ENCODE measurements around the gene REXO1. TPM values are rescaled to one million over a fixed set of nuclear protein-coding genes. Genes with fewer than 3 reads are reported as not detected.

Gene REXO1
- total RNA-seq, 4 donors from 2014 or later = 16.2 to 36.0 (median 26.1) TPM

GRCh38 chr19:1809678-1810077, 38.6 kb downstream of the REXO1 start:
- DNase-seq (ENCODE audit: extremely low spot score) = no peak
- intact Hi-C loops (cut with DNase I) = no loop called here
- 85% methylated on average over 13 of the region's 18 CpGs for WGBS

GRCh38 chr19:1808395-1808731, 39.9 kb downstream of the REXO1 start:
- intact Hi-C loops (cut with DNase I) = no loop called here
- no peaks in the 10 kb centered on the region for H3K9me3 ChIP-seq
- TF ChIP-seq CTCF (IDR thresholded peaks at IDR 0.05) (no peak), POLR2AphosphoS5 (IDR thresholded peaks at IDR 0.05) (no peak), EP300 (IDR thresholded peaks at IDR 0.05) (no peak)
- peaks cover 15 to 22% (median 20%) of the 10 kb centered on the region in 4 donors for H3K4me1 ChIP-seq
- DNase-seq (ENCODE audit: extremely low spot score) = no peak
- H3K4me3 ChIP-seq = no peak overlapping the region
- no peak overlapping the region for H3K27ac ChIP-seq (replicated peaks in 1 of 4)
- no peaks in the 10 kb centered on the region for H3K36me3 ChIP-seq
- no CpG with 5 or more reads among the region's 2 CpGs for WGBS
- H3K27me3 ChIP-seq = no peaks in the 10 kb centered on the region

More at GRCh38 chr19:1809678-1810077, 38.6 kb downstream of the REXO1 start:
- H3K4me1 ChIP-seq = peaks cover 15 to 26% (median 24%) of the 10 kb centered on the region in 4 donors
- H3K9me3 ChIP-seq = no peaks in the 10 kb centered on the region
- H3K27me3 ChIP-seq = no peaks in the 10 kb centered on the region
- peaks cover 0 to 4% (median 1%) of the 10 kb centered on the region in 4 donors for H3K36me3 ChIP-seq
- TF ChIP-seq POLR2AphosphoS5 (IDR thresholded peaks at IDR 0.05) (no peak), CTCF (IDR thresholded peaks at IDR 0.05) (no peak), POLR2A (IDR thresholded peaks at IDR 0.05; ENCODE audit: low read depth) (no peak), EP300 (IDR thresholded peaks at IDR 0.05) (no peak)
- H3K27ac ChIP-seq (replicated peaks in 1 of 4) = no peak overlapping the region
- H3K4me3 ChIP-seq = no peak overlapping the region

- DNase-seq (ENCODE audit: extremely low spot score) = no peak
Observed at GRCh38 chr19:1807695-1808394, 40.4 kb downstream of the REXO1 start.

GRCh38 chr19:1807030-1807694, 41.1 kb downstream of the REXO1 start:
- no peaks in the 10 kb centered on the region for H3K36me3 ChIP-seq
- no peaks in the 10 kb centered on the region for H3K27me3 ChIP-seq
- DNase-seq (ENCODE audit: extremely low spot score) = no peak
- intact Hi-C loops (cut with DNase I) = no loop called here
- H3K9me3 ChIP-seq = no peaks in the 10 kb centered on the region
- TF ChIP-seq CTCF (IDR thresholded peaks at IDR 0.05) (no peak), EP300 (IDR thresholded peaks at IDR 0.05) (no peak), POLR2AphosphoS5 (IDR thresholded peaks at IDR 0.05) (no peak), POLR2A (IDR thresholded peaks at IDR 0.05; ENCODE audit: low read depth) (no peak)
- H3K4me1 ChIP-seq = peaks cover 8 to 11% (median 10%) of the 10 kb centered on the region in 4 donors
- no peak overlapping the region for H3K4me3 ChIP-seq
- 63% methylated on average over 21 of the region's 28 CpGs for WGBS
- no peak overlapping the region for H3K27ac ChIP-seq (replicated peaks in 1 of 4)

More at GRCh38 chr19:1807695-1808394, 40.4 kb downstream of the REXO1 start:
- 69% methylated on average over 28 of the region's 30 CpGs for WGBS
- no peaks in the 10 kb centered on the region for H3K9me3 ChIP-seq
- no peak overlapping the region for H3K27ac ChIP-seq (replicated peaks in 1 of 4)
- H3K4me3 ChIP-seq = no peak overlapping the region
- intact Hi-C loops (cut with DNase I) = no loop called here
- no peaks in the 10 kb centered on the region for H3K27me3 ChIP-seq
- peaks cover 10 to 16% (median 15%) of the 10 kb centered on the region in 4 donors for H3K4me1 ChIP-seq
- no peaks in the 10 kb centered on the region for H3K36me3 ChIP-seq
- TF ChIP-seq POLR2AphosphoS5 (IDR thresholded peaks at IDR 0.05) (no peak), EP300 (IDR thresholded peaks at IDR 0.05) (no peak), CTCF (IDR thresholded peaks at IDR 0.05) (no peak), POLR2A (IDR thresholded peaks at IDR 0.05; ENCODE audit: low read depth) (no peak)
